Measurements from ENCODE around the gene RAMP1. TPM values are rescaled to one million over a fixed set of nuclear protein-coding genes. Genes with fewer than 3 reads are reported as not detected.

Gene RAMP1
- total RNA-seq, 1 donor from 2014 or later: 9.1 TPM

- Histone ChIP-seq H3K4me2 (ENCODE audit: low read length) (no peak overlapping the region), H3K4me1 (ENCODE audit: insufficient read depth, low read length) (no peaks in the 10 kb centered on the region), H3K9me3 (ENCODE audit: insufficient read depth, low read depth, low read length) (no peaks in the 10 kb centered on the region), H3K4me3 (ENCODE audit: insufficient read depth, low read depth, low read length) (no peak overlapping the region), H3K27ac (ENCODE audit: low read depth, low read length) (no peak overlapping the region), H2AFZ (ENCODE audit: low read depth, low read length) (no peak overlapping the region), H3K9ac (ENCODE audit: low read length) (no peak overlapping the region), H4K20me1 (ENCODE audit: insufficient read depth, low read length) (no peaks in the 10 kb centered on the region), H3K79me2 (ENCODE audit: insufficient read depth, low read length) (no peaks in the 10 kb centered on the region), H3K27me3 (ENCODE audit: insufficient read depth, low read length) (no peaks in the 10 kb centered on the region), H3K36me3 (ENCODE audit: insufficient read depth, low read length) (no peaks in the 10 kb centered on the region)
- Mint-ChIP-seq H3K4me1 (ENCODE audit: low read depth, unreplicated experiment) (no peaks in the 10 kb centered on the region), H3K9me3 (ENCODE audit: unreplicated experiment) (no peaks in the 10 kb centered on the region), H3K36me3 (ENCODE audit: low read depth, unreplicated experiment) (no peaks in the 10 kb centered on the region), H3K4me3 (ENCODE audit: unreplicated experiment) (no peak overlapping the region), H3K27ac (ENCODE audit: unreplicated experiment) (no peak overlapping the region), H3K27me3 (ENCODE audit: low read depth, unreplicated experiment) (peaks cover 26% of the 10 kb centered on the region)
- DNase-seq (ENCODE audit: low read depth) (no peak), FAIRE-seq (no peak)
- TF ChIP-seq CTCF (IDR thresholded peaks at IDR 0.05; ENCODE audit: insufficient read depth, low read depth, low read length) (no peak), EZH2 (IDR thresholded peaks at IDR 0.05; ENCODE audit: insufficient read depth, low read length) (no peak)
Observed at GRCh38 chr2:237917696-237918374, 58.4 kb downstream of the RAMP1 start.

- Histone ChIP-seq H3K4me2 (ENCODE audit: low read length) (no peak overlapping the region), H4K20me1 (ENCODE audit: insufficient read depth, low read length) (no peaks in the 10 kb centered on the region), H3K36me3 (ENCODE audit: insufficient read depth, low read length) (no peaks in the 10 kb centered on the region), H3K79me2 (ENCODE audit: insufficient read depth, low read length) (no peaks in the 10 kb centered on the region), H3K9ac (ENCODE audit: low read length) (no peak overlapping the region), H3K9me3 (ENCODE audit: insufficient read depth, low read depth, low read length) (no peaks in the 10 kb centered on the region), H3K27me3 (ENCODE audit: insufficient read depth, low read length) (no peaks in the 10 kb centered on the region), H3K4me1 (ENCODE audit: insufficient read depth, low read length) (no peaks in the 10 kb centered on the region), H3K4me3 (ENCODE audit: insufficient read depth, low read depth, low read length) (no peak overlapping the region), H2AFZ (ENCODE audit: low read depth, low read length) (no peak overlapping the region), H3K27ac (ENCODE audit: low read depth, low read length) (no peak overlapping the region)
- Mint-ChIP-seq H3K36me3 (ENCODE audit: low read depth, unreplicated experiment) (peaks cover 2% of the 10 kb centered on the region), H3K4me3 (ENCODE audit: unreplicated experiment) (no peak overlapping the region), H3K4me1 (ENCODE audit: low read depth, unreplicated experiment) (no peaks in the 10 kb centered on the region), H3K27me3 (ENCODE audit: low read depth, unreplicated experiment) (peaks cover 15% of the 10 kb centered on the region), H3K9me3 (ENCODE audit: unreplicated experiment) (no peaks in the 10 kb centered on the region), H3K27ac (ENCODE audit: unreplicated experiment) (no peak overlapping the region)
- no peak for TF ChIP-seq EZH2 (IDR thresholded peaks at IDR 0.05; ENCODE audit: insufficient read depth, low read length)
- TF ChIP-seq CTCF (IDR thresholded peaks at IDR 0.05; ENCODE audit: insufficient read depth, low read depth, low read length): no peak
- FAIRE-seq: no peak
- DNase-seq (ENCODE audit: low read depth): no peak
Observed at GRCh38 chr2:237919593-237919992, 60.2 kb downstream of the RAMP1 start.

GRCh38 chr2:237920673-237921072, 61.2 kb downstream of the RAMP1 start:
- no peak for DNase-seq (ENCODE audit: low read depth)
- Mint-ChIP-seq H3K4me1 (ENCODE audit: low read depth, unreplicated experiment) (no peaks in the 10 kb centered on the region), H3K4me3 (ENCODE audit: unreplicated experiment) (no peak overlapping the region)

More at GRCh38 chr2:237920673-237921072, 61.2 kb downstream of the RAMP1 start:
- H3K79me2 ChIP-seq (ENCODE audit: insufficient read depth, low read length): no peaks in the 10 kb centered on the region
- Mint-ChIP-seq H3K36me3 (ENCODE audit: low read depth, unreplicated experiment) (peaks cover 2% of the 10 kb centered on the region), H3K27me3 (ENCODE audit: low read depth, unreplicated experiment) (peaks cover 13% of the 10 kb centered on the region), H3K9me3 (ENCODE audit: unreplicated experiment) (no peaks in the 10 kb centered on the region), H3K27ac (ENCODE audit: unreplicated experiment) (no peak overlapping the region)
- no peak for FAIRE-seq
- no peaks in the 10 kb centered on the region for H3K9me3 ChIP-seq (ENCODE audit: insufficient read depth, low read depth, low read length)
- no peak overlapping the region for H3K9ac ChIP-seq (ENCODE audit: low read length)
- no peaks in the 10 kb centered on the region for H3K36me3 ChIP-seq (ENCODE audit: insufficient read depth, low read length)
- H3K4me3 ChIP-seq (ENCODE audit: insufficient read depth, low read depth, low read length): no peak overlapping the region
- H3K4me1 ChIP-seq (ENCODE audit: insufficient read depth, low read length): no peaks in the 10 kb centered on the region
- no peaks in the 10 kb centered on the region for H4K20me1 ChIP-seq (ENCODE audit: insufficient read depth, low read length)
- no peak overlapping the region for H2AFZ ChIP-seq (ENCODE audit: low read depth, low read length)
- no peaks in the 10 kb centered on the region for H3K27me3 ChIP-seq (ENCODE audit: insufficient read depth, low read length)
- no peak overlapping the region for H3K4me2 ChIP-seq (ENCODE audit: low read length)
- H3K27ac ChIP-seq (ENCODE audit: low read depth, low read length): no peak overlapping the region
- TF ChIP-seq CTCF (IDR thresholded peaks at IDR 0.05; ENCODE audit: insufficient read depth, low read depth, low read length): no peak
- no peak for TF ChIP-seq EZH2 (IDR thresholded peaks at IDR 0.05; ENCODE audit: insufficient read depth, low read length)
